Ectodermal cell (in vitro differentiated cells): Measurements from ENCODE around the gene HIC1.
A peak's percentile ranks its signal among the peaks of the same experiment; 100 is the strongest.

ENCODE experiments used
- H3K27ac ChIP-seq: 2 replicates; pipeline ENCODE4 v1.7.0; 2013; ENCODE audit warnings: mild to moderate bottlenecking, low read depth, low read length; ENCODE audit not compliant: insufficient read depth, poor library complexity, severe bottlenecking
- H3K27me3 ChIP-seq: 2 replicates; pipeline ENCODE4 v1.7.0; 2013; ENCODE audit warnings: mild to moderate bottlenecking, low read length; ENCODE audit not compliant: insufficient read depth, control insufficient read depth, poor library complexity, severe bottlenecking
- H3K36me3 ChIP-seq: one replicate; pipeline ENCODE4 v1.7.0; 2013; ENCODE audit warnings: low read length; ENCODE audit not compliant: control insufficient read depth, insufficient read depth
- H3K4me1 ChIP-seq: one replicate; pipeline ENCODE4 v1.7.0; 2013; ENCODE audit warnings: low read length; ENCODE audit not compliant: control insufficient read depth, insufficient read depth
- H3K4me3 ChIP-seq: 2 replicates; pipeline ENCODE4 v1.7.0; 2013; ENCODE audit warnings: low read depth, low read length, control low read depth; ENCODE audit not compliant: insufficient read depth
- H3K9me3 ChIP-seq: 2 replicates; pipeline ENCODE4 v1.7.0; 2013; ENCODE audit warnings: mild to moderate bottlenecking, low read length, moderate library complexity; ENCODE audit not compliant: control insufficient read depth
- WGBS, 2 experiments: methylation state at CpG; one replicate each; pipeline ENCODE4 v1.1.7; 2013; ENCODE audit warnings: missing lambda C conversion rate in 2 of 2; 5-methylcytosine and 5-hydroxymethylcytosine counted together

The HIC1 gene

DNA sequence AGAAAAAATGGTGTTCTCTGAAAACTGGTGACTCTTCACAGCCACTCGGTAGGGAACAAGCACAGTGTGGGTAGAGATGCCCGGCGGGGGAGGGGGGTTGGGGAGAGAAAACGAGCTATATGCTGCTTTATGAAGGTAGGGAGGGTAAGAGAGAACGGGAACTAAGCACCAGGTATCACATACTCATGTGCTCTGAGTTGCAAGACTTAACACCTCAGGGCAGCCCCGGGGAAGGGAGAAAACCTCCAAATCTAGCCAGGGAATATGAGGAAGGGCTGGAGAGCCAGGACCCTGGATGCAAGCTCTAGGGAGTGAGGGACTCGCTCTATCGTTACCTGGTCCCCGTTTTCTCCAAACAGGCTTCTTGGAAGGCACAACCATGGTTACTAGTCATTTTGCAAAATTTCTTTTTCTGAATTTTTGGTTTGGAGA is 35.3 kb downstream of the HIC1 start:
- no peak overlapping the region for H3K27ac ChIP-seq
- H3K27me3 ChIP-seq: no peaks in the 10 kb centered on the region
- 78 to 87% methylated on average over 9 of the region's 9 CpGs for WGBS, 2 experiments
- no peaks in the 10 kb centered on the region for H3K4me1 ChIP-seq
- no peaks in the 10 kb centered on the region for H3K36me3 ChIP-seq
- no peaks in the 10 kb centered on the region for H3K9me3 ChIP-seq
- no peak overlapping the region for H3K4me3 ChIP-seq

DNA sequence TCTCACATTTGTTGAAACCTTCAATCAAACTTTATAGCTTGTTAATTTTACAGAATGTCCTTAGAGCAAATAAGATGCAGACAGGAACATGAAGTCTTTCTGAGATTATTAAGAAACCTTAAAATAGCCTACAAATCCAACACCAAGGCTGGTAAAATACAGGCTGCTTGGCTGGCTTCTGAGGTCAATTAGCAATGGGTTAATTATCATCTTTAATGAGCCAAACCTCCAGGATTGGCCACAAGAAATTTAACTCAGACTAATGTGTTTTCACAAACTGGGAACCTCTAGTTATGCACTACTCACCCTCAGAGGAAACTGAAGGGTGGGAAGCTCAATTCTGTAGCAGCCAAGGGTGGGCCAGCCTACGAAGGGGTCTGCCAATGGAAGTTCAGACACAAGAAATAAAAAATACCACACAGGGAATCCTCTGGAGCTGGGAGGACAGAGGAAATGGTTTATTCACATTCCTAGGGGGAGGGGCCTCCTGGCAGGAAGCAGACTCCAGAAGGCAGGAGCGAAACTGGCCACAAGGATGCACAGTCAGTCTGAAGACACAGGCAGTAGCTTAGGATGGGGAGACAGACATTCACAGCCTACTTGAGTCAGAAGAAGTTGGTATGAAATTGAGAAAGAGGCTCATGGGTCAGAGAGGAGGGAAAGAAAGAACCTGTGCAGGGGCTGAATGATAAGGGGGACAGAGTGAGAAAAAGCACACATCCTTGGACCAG is 36.1 kb downstream of the HIC1 start:
- no peaks in the 10 kb centered on the region for H3K27me3 ChIP-seq
- no peaks in the 10 kb centered on the region for H3K36me3 ChIP-seq
- H3K4me3 ChIP-seq: no peak overlapping the region
- 46 to 52% methylated on average over 2 of the region's 2 CpGs for WGBS, 2 experiments
- no peak overlapping the region for H3K27ac ChIP-seq
- peaks cover 3% of the 10 kb centered on the region for H3K4me1 ChIP-seq
- H3K9me3 ChIP-seq: no peaks in the 10 kb centered on the region

DNA sequence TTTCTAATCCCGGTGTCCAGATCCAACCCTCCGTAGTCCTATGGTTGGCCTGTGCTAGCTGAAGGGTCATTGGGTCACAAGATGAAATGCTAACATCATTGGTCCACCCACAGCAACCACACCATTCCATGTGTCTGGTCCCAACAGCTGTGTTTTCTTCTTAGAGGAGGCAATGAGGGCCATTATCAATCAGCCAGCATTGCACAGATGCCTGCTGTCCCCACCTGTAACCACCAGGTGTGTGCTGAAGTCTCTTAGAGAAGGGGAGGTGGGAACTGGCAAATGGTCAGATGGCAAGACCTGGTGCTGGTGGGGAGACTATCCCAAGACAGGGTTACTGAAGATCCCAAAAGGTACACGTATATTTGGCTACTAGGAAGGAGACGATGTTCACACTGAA is 37.4 kb downstream of the HIC1 start:
- H3K4me3 ChIP-seq: no peak overlapping the region
- no peaks in the 10 kb centered on the region for H3K27me3 ChIP-seq
- peaks cover 3% of the 10 kb centered on the region for H3K4me1 ChIP-seq
- 97 to 99% methylated on average over 4 of the region's 4 CpGs for WGBS, 2 experiments
- no peak overlapping the region for H3K27ac ChIP-seq
- no peaks in the 10 kb centered on the region for H3K9me3 ChIP-seq
- no peaks in the 10 kb centered on the region for H3K36me3 ChIP-seq

DNA sequence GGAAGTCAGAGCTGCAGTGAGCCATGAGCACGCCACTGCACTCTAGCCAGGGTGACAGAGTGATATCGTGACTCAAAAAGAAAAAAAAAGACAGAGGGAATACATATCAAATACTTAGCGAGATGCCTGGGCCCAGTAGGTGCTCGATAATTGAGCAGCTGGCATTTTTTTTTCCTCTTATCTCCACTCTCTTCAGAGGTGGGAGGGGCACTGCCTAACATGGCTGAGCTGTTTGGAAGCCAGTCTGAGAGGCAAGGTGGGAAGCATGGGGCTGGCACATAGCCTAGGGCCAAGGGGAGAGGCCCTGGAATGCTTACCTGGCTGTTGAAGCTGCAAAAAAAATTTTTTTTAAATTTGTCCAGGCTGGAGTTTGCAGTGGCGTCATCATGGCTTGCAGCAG is 38.4 kb downstream of the HIC1 start:
- Histone ChIP-seq H3K9me3 (no peaks in the 10 kb centered on the region), H3K27ac (no peak overlapping the region), H3K4me3 (no peak overlapping the region), H3K36me3 (no peaks in the 10 kb centered on the region), H3K4me1 (peaks cover 3% of the 10 kb centered on the region), H3K27me3 (no peaks in the 10 kb centered on the region)
- 91 to 94% methylated on average over 5 of the region's 5 CpGs for WGBS, 2 experiments

DNA sequence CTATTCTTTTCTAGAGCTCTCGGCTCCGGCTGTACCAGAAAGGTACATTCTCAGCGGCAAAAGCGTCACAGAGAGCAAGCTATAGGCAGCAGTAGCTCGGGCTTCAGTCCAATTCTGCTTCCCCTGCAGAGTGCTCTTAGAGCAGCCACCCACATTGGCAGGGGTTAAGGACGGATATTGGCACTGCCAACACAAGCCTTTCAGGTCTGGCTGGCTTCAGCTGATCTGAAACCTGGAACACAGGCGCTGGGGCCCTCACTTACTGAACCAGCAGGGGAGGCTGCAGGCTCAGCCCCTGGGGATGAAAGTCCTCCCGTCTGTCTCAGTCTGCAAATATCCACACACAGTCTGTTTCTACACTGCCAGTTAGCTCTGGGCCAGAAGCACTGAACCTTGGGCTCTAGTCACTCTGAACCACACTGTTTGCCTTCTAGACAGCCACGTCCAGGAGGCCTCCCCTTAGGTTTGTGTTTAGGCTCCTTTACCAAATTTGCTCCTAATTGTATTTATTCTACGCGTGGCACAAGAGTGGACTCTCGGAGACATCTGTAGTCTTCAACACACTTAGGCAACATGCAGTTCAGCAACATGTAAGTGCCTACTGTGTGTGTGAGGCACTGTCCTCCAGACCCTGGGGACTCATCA is 40.1 kb downstream of the HIC1 start:
- H3K27ac ChIP-seq: peak overlapping the region; percentile 58
- peaks cover 3% of the 10 kb centered on the region for H3K4me1 ChIP-seq
- no peaks in the 10 kb centered on the region for H3K36me3 ChIP-seq
- WGBS, 2 experiments: 88 to 89% methylated on average over 12 of the region's 12 CpGs
- H3K27me3 ChIP-seq: no peaks in the 10 kb centered on the region
- no peak overlapping the region for H3K4me3 ChIP-seq
- H3K9me3 ChIP-seq: no peaks in the 10 kb centered on the region

DNA sequence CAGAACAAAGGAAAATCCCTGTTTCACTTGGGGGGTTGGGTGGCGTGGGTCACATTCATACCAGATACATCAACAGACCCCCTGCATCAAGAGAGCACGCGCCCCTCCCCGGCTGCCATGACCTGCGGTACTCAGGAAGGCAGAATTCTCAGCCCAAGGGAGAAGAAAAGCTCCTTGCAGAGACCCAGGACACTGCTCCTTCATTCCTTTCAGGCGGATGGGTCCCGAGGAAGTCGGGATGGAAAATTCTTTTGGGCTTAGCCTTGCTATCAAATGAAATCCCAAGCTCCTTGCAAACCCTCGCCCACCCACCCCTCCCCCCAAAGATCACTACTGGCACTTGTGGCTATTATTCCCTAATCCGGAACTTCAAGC is 40.6 kb downstream of the HIC1 start:
- peak overlapping the region; percentile 58 for H3K27ac ChIP-seq
- 72 to 81% methylated on average over 10 of the region's 10 CpGs for WGBS, 2 experiments
- H3K27me3 ChIP-seq: no peaks in the 10 kb centered on the region
- H3K4me1 ChIP-seq: peaks cover 3% of the 10 kb centered on the region
- no peaks in the 10 kb centered on the region for H3K9me3 ChIP-seq
- no peaks in the 10 kb centered on the region for H3K36me3 ChIP-seq
- no peak overlapping the region for H3K4me3 ChIP-seq

DNA sequence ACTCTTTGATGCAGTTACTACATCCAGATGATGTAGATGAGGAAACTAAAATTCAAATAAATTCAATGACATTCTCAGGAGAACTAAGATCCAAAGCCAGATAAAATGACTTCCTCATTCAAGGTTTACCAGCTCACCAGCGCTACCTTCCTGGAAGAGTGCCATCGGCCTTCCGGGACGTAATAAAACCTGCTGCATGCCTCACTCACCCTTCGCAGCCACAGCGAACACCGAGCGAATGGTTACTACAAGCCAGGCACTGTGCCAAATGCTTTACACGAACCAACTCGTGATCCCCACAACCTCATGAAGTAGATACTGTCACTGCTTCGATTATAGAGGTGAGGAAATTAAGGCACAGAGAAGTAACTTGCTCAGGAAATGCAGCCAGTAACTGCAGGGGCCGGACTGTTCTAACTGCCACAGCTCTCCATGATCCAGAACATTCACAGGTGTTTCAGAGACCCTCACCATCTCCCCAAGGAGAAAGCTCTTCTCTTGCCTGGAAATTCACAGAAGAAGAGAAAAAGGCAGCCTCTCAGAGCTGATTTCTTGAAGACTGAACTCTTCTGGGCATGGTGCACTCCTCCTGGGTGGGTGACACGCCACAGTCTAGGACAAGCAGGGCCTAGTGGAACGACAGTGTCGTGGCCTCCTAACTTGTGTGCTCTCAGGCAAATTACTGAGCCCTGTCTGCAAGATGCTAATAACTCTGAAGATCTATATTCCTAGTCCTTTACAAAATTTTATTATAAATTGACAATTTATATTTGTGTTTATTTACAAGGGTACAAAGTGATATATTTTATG is 46.8 kb downstream of the HIC1 start:
- H3K36me3 ChIP-seq: no peaks in the 10 kb centered on the region

DNA sequence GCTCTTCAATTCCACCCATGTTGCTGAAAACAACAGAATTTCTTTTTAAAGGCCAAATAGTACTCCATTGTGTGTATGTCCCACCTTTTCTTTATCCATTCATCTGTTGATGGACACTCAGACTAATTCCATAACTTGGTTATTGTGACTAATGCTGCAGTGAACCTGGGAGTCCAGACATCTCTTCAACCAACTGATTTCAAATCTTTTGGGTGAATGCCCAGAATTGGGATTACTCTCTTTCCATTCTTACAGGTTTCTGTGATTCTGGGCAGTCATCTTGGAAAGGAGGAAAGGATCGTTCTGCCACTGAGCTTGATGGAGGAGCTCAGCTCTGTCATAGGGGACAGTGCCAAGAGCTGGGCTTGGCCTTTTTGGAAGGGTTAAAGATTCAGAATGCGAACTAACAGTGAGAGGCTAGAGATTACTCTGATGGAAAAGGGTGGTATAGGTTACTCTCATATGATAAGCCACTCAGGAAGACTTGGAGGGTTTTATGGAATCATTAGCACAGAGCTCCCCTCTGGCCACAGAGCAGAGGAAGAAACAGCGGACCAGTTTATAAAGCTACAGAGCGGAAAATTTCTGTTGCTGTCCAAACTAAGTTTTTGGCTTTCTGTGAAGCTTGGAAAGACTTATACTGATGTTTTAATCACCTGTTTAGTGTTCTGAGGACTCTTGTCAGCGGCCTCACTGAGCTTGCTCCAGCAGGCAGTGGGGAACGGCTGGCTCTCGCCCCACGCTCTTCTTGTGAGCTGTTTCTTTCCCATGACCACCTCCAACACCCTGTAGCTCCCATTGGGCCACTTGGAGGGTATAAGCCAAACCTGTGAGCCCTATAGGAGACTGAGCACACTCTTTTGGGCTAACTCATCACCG is 48.3 kb downstream of the HIC1 start:
- Histone ChIP-seq H3K27me3 (no peaks in the 10 kb centered on the region), H3K4me3 (no peak overlapping the region), H3K27ac (no peak overlapping the region), H3K9me3 (no peaks in the 10 kb centered on the region), H3K36me3 (no peaks in the 10 kb centered on the region), H3K4me1 (no peaks in the 10 kb centered on the region)
- WGBS, 2 experiments: 95 to 96% methylated on average over 9 of the region's 9 CpGs

More for the DNA sequence above, 46.8 kb downstream of the HIC1 start:
- WGBS, 2 experiments: 94 to 95% methylated on average over 15 of the region's 15 CpGs
- Histone ChIP-seq H3K27ac (no peak overlapping the region), H3K4me1 (no peaks in the 10 kb centered on the region), H3K4me3 (no peak overlapping the region), H3K9me3 (no peaks in the 10 kb centered on the region), H3K27me3 (no peaks in the 10 kb centered on the region)

DNA sequence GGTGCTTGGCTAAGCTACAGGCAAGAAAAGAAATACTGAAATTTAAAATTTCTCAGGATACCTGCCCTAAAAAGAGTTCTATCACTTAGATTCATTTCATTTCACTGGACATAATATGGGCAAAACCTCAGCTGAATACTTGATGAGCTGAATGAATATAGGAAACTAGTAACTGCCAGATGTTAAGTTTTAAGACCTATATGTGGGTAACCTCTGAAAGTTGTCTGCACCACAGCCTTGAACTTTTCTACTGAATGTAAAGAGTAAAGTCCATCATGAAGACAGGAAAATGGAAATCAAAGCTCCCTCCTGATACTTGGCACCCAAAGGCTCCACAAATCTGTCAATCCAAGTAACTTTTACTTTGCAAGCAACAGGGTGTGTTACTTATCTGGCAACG is 50.8 kb downstream of the HIC1 start:
- no peaks in the 10 kb centered on the region for H3K4me1 ChIP-seq
- WGBS, 2 experiments: 80 to 92% methylated on average over 1 of the region's 1 CpG
- H3K27me3 ChIP-seq: no peaks in the 10 kb centered on the region
- H3K36me3 ChIP-seq: no peaks in the 10 kb centered on the region
- no peaks in the 10 kb centered on the region for H3K9me3 ChIP-seq
- H3K4me3 ChIP-seq: no peak overlapping the region
- H3K27ac ChIP-seq: no peak overlapping the region
